NK-92 (cell line): ENCODE results near the gene COL25A1.
"Not testable (repeated sequence)": the region's sequence is repeated elsewhere in the genome, so short reads cannot be mapped to it uniquely, and the experiment has no call there.

Experiments used
- DNase-seq: peaks from one replicate; lab custom pipeline; 2025; ENCODE audit not compliant: unreplicated experiment; lab: John Stamatoyannopoulos, UW

Gene COL25A1

DNA sequence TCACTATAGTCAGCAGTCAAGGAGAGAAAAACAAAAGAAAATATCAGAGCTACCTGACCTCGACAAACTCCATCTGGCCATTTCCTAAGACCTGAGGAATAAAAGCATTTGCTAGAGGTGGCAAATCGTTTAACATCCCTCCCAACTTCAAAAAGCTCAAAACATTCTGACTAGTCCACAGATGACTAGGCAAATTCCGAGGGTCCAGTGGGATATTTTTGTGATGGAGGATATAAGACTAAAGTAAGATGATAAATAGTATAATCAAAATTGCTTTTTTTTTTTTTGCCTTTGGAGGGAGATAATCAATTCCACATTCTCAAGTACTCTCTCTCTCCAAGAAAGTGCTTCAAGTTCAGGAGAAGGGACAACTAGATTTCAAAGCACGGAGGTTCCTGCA is 420.5 kb downstream of the COL25A1 start:
- DNase-seq, result no peak

DNA sequence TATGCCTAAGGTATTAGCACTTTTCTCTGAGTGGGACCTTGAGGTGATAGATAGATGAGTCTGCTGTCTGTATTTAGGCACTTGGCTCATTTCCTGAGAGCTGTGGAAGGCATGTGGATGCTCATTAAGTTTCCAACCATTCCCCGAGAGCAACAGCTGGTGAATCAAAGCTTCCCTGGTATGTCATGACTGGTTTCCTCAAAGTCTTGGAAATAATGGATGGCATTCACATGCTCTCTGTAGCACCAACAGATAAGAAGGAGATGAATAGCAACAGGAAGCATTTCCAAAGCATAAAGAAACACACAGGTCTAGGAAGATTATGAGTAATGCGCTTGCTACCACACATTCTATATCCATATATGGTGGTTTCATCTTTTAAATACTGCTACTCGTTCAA is 421.3 kb downstream of the COL25A1 start:
- DNase-seq, result no peak

DNA sequence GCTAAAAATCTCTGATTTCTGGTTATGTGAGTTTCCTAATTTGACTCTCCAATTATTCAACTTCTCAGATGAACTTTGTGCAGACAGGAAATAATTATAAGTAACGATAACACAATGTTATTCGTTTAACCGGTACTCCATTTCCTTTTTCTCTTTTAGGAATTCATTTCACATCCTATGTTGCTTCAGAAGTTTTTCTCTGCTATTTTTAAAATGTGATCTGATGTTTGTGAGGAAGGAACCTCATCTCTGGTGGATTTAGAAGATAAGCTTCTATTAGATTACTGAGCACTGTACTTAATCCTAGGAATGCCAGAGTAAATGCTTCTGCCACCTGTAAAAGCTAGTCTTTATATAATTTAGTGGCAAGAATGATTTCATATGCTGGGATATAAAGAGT is 423.7 kb downstream of the COL25A1 start:
- DNase-seq, result no peak

DNA sequence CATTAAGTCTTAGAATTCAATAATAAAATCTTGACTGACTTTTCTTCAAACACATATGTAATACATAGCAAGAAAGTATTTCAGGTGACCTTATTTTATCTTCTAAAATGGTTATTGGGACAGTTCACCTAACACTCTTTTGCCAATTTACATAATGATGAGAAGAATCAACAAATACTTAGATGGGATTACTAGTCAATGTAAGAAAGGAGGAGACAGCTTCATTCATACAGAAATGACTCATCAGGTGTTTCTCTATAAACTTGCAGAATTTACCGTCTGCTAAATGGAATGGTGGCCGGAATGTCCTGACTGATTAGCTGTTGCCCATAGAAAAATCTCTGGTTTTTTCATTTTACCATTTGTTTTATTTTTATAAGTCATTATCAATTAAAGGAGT is 424.6 kb downstream of the COL25A1 start:
- DNase-seq, result no peak

DNA sequence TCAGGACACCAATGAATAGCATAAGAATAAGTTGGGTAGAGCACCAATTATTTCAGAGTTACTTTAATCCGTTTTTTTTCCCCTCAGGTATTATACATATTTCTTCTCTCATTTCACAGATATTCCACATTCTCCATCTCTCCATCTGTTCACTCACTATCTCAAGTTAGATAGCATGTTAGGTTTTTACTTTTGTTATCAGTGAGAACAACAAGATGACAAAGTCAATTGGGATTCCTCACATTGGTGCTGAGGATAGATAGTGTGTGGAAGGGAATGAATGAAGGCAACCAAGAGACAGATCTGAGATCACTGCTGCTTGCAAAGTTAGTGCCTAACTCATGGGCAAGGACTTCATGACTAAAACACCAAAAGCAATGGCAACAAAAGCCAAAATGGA is 427.7 kb downstream of the COL25A1 start:
- no peak for DNase-seq

DNA sequence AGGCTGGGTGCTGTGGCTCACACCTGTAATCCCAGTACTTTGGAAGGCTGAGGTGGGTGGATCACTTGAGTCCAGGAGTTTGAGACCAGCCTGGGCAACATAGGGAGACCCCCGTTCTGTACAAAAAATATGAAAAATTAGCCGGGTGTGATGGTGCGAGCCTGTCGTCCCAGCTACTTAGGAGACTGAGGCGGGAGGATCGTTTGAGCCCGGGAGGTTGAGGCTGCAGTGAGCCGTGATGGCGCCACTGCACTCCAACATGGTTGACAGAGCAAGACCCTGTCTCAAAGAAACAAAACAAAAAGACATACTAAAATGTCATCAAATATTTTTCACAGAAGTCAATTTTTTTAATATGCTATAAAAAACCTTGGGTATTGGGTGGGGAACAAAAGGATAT is 432.5 kb downstream of the COL25A1 start:
- not testable (repeated sequence) for DNase-seq

DNA sequence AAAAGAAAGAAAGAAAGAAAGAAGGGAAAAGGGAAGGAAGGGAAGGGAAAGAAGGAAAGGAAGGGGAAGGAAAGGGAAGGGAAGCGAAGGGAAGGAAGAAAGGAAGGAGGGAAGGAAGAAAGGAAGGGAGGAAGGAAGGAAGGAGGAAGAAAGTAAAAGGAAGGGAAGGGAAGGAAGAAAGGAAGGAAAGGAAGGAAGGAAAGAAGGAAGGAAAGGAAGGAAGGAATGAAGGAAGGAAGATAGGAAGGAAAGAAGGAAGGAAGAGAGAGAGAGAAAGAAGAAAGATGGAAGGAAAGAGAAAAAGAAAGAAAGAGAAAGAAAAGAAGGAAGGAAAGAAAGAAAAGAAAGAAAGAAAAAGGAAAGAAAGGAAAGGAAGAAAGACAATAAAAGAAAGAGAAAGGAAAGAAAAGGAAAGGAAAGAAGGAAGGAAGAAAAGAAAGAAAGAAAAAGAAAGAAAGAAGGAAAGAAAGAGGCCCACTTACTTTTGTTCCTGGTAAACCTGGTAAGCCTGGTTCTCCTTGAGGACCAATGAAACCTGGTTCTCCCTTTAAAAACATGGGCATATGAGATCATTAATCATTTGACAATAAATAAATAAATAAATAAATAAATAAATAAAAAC is 433.7 kb downstream of the COL25A1 start:
- no peak for DNase-seq

DNA sequence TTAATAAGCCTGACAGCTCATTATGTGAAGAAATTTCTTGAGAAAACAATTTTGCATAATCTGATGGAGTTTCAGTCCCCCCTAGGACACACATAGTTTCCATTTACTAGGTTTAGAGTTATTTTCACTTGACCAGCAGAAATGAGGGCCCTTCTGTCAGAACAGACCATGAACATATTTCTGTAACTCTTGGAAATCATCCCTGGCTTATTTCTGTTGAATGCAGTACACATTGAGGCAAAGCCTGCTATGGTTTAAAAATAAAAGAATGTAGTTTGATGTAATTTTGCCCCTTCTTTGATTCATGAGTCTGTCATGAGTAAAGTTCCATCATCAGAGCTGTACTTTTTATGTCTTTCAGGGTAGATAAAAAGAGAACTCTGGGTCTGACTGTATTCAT is 435.0 kb downstream of the COL25A1 start:
- no peak for DNase-seq

DNA sequence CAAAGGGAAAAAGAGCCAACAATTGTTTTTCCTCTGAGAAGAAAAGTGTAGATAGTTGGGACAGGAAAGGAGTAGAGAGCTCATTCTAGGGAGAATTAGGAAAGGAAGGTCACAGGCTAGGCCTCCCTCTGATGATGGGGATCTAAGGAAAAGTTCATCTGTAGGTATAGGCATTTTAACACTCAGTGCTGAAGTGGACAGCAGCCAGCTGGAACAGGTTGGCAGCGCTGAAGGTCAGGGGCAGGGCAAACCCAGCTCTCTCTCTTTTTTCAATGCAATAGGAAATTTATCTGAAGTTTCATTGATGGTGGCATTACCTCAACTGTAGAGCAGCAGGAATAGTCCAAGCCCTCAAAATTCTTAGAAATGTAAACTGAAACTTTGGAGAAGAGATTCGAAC is 441.1 kb downstream of the COL25A1 start:
- DNase-seq, result no peak

DNA sequence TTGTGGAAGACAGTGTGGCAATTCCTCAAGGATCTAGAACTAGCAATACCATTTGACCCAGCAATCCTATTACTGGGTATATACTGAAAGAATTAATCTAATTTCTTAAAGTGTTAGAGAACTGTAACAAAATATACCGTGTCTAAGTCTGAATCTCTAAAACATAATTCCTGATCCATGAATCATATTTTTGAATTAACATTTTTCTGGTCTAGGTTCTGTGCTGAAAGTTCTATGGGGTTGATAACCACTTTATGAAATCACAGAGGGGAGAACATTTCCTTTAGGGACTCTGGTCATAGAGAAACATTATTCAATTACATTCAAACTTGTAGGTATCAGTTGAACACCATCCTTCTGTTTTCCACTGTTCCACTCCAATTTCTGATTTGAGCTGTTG is 447.7 kb downstream of the COL25A1 start:
- DNase-seq, result no peak

DNA sequence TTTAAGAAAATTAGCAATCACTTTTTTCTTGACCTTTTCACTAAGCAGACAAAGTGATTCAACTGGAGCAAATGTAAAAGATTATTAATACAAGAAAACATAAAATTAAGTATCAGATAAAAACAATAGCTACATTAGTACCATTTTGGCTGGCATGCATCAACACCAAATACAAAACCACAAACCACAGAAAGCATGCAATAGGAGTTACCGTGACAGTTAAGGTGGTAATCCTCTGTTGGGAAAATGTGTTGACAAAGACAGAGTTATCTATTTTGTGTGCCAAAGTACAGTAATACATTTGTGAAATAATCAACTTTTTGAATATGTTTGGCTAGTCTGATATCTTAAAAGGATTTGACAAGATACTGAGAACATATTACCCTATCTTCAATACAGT is 449.8 kb downstream of the COL25A1 start:
- DNase-seq, result no peak

DNA sequence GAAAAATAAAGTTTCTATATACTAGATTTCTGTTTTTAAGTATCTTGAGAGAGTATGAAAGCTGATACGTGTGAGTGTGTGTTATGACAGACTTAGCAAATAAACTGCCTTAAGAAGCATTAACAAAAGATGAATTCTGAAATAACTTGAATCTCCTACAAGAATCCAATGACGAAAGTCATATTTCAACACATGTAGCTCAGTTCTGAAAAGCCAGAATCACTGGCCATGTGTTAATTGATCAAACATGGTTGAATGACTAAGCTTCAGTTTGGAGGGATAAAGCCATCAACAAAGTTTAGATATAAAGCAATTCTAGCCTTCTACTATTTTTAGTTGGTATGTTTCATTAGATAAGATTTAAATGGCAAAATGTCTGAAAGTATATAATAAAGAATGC is 451.1 kb downstream of the COL25A1 start:
- DNase-seq, result no peak

DNA sequence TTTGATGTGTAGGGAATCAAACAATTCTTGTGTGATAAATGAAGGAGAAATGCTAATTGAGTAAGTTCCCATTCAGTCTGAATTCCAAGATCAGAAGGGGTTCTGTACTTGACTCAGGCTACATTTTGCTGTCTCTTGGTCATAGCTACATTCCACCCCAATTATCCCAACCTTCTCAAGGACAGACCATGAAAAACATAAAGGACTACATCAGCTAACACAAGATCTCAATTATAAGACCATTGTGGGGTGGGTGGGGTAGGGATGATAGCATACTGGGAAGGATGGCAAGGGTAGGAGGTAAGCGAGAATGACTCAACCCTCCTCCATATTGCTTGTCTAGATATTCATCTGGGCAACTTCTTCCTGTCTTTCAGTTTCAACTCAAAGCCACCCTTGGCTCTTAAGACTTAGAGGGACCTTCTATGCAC is 452.2 kb downstream of the COL25A1 start:
- no peak for DNase-seq

DNA sequence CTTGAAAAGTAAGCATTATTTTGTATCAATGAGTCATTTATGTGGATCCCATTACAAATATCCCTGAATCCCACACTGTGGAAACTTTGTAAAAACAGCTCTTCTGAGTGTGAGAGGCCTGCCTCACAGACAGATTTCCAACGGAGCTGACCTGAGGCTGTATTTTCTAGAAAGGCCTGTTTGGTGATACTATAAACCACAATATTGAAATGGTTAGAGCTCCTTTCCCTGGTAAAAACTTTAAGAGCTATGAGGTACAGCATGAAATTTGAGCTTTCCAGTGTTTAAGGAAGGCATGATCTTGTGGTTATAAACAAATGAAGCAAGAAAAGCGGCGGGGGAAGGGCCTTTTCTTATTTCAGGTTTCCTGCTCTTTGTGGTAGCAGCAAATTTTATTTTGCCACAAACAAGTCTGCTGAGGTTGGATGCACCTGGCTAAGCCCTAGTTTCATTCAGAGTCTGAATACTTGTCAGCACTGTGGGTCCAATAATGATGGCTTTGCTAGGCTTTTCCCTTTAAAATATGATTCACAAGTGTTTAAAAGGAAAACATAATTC is 452.8 kb downstream of the COL25A1 start:
- DNase-seq, result no peak

DNA sequence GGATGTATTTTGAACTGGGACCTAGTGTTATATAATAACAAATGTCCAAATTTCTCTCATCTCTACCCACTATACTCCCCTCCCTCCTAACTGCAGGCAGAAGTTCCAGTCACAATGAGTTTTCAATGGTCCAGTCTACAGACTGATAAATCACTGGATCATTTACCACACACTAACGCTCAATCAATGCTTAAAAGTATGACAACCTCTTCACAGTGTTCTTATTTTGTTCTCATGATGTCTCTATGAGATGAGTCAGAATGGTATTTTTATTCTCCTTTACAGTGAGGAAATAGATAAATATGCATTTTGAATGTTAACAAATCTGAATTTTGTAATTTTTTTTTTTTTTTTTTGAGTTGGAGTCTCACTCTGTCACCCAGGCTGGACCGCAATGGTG is 455.9 kb downstream of the COL25A1 start:
- no peak for DNase-seq

DNA sequence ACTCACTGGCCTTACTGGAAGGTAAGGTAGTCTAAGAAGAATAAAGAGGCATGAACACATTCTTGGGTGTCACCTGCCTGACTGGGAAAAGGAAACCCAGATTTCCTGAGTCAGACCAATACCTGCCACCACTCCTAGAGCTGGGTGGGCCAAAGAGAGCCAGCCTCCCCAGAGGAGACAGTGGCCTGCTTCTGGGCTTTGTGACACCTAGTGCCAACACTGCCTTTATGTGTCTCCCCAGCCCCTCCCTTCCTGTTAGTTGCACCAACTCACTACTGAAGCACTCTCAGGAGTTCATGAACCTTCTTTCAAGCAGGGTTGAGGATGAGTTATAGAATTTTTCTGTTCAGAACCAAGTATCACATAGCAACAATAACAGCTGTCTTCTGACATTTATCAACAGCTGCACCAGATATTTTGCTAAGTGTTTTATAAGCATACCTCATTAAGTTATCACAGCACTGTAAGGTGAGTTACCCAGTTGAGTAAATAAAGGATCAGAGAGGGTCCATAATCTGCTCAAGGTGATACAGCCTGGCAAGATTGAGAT is 462.0 kb downstream of the COL25A1 start:
- DNase-seq, result no peak

DNA sequence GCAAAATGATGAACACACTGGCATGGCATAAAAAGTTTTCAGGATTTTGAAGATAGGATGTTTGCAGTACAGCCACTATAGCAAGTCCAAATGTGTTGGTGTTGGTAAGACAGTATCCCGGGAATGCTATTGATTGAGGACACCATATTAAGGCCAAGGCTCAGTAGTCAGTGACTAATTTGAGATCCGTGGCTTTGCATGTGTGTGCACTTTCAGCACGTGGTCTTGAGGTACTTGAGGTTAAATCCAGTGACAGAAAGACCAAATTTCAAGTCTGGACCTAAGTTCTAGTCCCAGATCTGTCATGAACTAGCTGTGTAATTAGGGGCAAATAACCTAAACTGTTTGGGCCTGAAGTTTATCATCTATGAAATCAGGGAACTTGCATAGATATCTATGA is 463.1 kb downstream of the COL25A1 start:
- DNase-seq, result no peak

DNA sequence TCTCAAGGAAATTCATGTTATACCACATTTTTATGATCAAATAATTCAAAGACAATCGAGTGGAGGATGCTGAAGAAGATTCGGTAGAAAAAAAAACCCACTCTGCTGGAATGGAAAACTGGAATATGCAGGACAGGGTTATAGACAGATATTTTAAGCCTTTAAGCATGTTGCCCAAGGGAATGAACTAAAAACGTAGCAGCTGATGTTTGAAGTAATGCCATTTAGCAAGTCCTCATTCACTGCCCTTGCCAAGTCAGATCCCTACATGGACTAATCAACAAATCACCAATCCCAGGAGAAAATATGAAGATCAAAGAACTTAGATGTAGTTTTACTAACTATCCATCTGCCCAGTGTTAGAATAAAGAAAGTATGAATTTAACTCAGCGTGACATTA is 464.0 kb downstream of the COL25A1 start:
- no peak for DNase-seq

DNA sequence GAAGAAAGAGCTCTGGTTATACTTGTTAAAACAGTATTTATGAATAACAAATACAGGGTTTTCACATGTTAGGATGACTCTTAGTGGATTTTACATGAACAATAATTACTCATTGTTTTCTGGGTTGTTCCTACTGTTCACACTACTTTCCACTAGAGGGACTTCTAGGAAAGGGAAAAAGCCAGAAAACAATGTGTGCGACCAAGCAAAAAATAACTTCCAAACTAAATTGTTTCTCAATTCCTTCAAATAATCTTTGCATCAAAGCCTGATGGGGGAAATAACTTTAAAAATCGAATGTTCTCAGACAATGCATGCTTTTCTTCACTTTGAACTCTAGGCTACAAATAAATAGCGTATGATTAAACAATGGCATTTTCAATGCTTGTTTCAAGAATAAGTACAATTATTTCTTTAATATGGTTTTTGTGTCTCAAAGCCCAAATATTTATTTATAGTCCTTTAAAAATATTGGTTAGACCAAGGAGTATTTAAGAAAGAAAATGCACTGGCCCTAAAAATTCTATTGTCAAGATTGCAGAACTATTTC is 467.5 kb downstream of the COL25A1 start:
- DNase-seq, result no peak

DNA sequence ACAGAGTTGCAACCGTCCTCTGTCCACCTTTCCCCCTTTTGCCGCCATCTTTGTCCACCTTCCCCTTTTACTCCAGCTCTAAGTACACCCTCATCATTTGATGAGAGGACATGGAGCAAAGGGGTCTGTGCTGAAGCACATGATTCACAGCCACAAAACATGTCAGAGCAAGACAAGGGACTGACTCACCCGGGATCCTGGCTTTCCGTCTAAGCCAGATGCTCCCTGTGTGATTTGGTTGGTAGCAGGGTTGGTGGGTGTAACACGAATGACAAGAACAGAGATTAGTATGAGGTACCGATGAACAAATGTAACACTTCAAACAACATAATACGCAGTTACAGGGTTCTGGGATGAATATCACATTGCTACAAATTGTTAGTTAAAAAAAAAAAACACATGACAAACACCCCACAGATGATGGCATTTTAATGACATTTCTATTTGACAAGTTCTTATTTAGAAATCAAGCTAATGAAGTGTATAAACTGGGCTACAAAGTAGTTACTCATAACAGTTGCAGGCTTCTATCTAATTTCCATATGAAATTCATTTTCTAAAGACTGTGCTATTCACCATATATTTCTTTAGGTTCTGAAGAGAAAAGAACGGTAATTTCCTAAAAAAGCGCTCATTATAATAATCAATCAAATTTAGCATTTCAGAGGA is 468.2 kb downstream of the COL25A1 start:
- DNase-seq, result no peak

DNA sequence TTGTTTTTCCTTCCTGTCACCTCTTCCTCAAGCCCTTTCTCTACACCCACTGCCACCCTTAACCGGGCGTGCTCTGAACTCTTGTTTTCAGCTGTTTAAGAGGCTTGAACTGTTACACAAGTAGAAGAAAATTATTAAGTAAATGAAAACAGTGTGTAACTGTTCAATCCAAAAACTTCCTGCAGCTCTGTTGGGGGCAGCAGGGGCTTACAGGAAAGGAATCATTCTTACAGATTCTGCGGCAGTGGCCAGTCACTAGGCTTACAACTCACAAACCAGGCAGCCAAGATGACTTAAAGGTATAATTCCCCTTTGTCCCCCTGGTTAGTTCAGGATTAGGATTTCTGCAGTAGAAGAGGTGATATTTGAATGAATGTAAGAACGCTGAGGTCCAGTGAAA is 469.4 kb downstream of the COL25A1 start:
- DNase-seq, result no peak

DNA sequence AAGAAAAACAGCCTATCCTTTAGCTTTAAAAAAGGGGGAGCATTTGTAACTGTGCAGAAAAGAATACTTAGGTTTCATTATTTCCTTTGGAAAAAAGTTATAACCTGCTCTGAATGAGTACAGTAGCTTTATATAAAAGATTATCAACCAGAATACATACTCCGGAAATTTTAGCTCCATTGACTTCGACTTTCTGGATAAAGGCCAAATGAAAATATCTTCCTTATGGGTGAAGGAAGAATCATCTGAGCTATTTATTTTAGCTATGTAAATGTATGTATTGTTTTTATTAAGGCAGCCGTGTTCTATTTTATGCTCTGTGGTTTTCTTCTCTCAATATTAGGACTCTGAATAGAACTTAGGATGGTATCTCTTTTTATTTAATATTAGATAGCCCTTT is 470.6 kb downstream of the COL25A1 start:
- DNase-seq, result no peak
